Measurements from ENCODE around the gene GATB.

The GATB gene

GRCh38 chr4:151659601-151660364, 101.0 kb downstream of the GATB start:
- TF ChIP-seq CTCF (IDR thresholded peaks at IDR 0.05; ENCODE audit: control insufficient read depth, extremely low read depth, insufficient read depth), result no peak
- no peak for DNase-seq (ENCODE audit: low read depth)
- no peak overlapping the region for H3K4me3 ChIP-seq (ENCODE audit: low read depth, low read length)

DNA sequence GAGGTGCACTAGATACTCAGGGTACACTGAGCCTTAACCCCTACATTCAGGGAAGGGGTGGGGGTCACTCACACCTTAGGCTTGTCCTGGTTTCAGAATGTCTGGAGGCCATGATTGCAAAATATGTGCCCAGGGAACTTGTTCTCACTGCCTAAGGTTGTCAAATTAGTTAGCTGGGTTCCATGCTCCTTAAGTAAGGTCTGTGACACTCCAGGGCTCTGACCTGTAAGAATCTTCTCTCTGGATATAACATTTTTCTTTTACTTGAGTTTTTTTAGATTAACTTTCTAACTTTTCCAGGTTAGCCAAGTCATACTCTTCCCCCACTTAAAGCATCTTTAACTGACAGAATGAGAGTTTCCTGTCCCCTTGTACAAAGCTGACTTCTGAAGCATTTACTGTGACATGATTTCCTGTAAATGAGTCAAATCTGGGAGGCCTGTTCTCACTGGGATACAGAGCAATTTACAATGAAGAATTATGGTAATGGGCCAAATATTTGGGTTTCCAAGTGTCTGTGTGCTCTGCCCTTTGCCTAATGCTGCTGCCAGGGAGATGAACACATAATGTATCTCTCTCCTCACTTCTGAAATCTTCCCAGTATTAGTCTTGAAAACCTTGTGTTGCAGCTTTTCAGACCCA, 101.7 kb downstream of the GATB start:
- no peak for TF ChIP-seq CTCF (IDR thresholded peaks at IDR 0.05; ENCODE audit: control insufficient read depth, extremely low read depth, insufficient read depth)
- DNase-seq (ENCODE audit: low read depth), result no peak
- H3K4me3 ChIP-seq (ENCODE audit: low read depth, low read length), result no peak overlapping the region

- TF ChIP-seq CTCF (IDR thresholded peaks at IDR 0.05; ENCODE audit: control insufficient read depth, extremely low read depth, insufficient read depth), result no peak
- no peak for DNase-seq (ENCODE audit: low read depth)
- no peak overlapping the region for H3K4me3 ChIP-seq (ENCODE audit: low read depth, low read length)
Observed at GRCh38 chr4:151657896-151658295, 102.9 kb downstream of the GATB start.

GRCh38 chr4:151656058-151656457, 104.7 kb downstream of the GATB start:
- no peak for TF ChIP-seq CTCF (IDR thresholded peaks at IDR 0.05; ENCODE audit: control insufficient read depth, extremely low read depth, insufficient read depth)

GRCh38 chr4:151653548-151653918, 107.3 kb downstream of the GATB start:
- TF ChIP-seq CTCF (IDR thresholded peaks at IDR 0.05; ENCODE audit: control insufficient read depth, extremely low read depth, insufficient read depth), result no peak
- DNase-seq (ENCODE audit: low read depth), result no peak
- no peak overlapping the region for H3K4me3 ChIP-seq (ENCODE audit: low read depth, low read length)

More at GRCh38 chr4:151656058-151656457, 104.7 kb downstream of the GATB start:
- no peak overlapping the region for H3K4me3 ChIP-seq (ENCODE audit: low read depth, low read length)
- DNase-seq (ENCODE audit: low read depth), result no peak

DNA sequence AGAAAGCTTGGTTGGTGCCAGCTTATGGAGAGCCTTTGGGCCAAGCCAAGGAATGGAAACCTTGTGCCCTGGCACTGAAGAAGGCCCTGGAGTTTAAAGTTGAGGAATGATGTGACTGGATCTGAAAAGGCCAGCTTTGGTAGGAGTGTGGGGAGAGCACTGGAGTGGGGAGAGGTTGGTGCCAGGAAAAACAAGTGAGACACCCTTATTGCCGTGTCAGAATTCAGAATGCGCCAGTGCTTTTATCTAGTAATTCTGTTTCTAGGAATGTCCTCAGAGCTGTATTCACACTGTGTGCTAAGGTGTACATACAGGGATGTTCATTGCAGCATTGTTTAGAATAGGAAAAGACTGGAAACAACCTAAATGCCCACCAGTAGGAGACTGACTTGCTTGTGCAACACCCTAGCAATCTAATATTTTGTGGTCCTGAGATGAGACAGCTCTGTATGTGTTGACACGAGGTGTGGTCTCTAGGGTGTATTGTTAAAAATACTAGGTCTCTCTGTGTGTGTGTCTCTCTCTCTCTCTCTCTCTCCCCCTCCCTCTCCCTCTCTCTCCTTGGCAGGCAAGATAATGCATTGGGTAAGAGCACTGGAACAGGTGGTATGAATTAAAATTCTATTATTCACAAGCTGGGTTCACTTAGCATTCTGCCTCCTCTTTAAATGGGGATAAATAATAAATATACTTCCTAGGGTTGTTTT, 107.8 kb downstream of the GATB start:
- TF ChIP-seq CTCF (IDR thresholded peaks at IDR 0.05; ENCODE audit: control insufficient read depth, extremely low read depth, insufficient read depth), result no peak
- no peak for DNase-seq (ENCODE audit: low read depth)
- H3K4me3 ChIP-seq (ENCODE audit: low read depth, low read length), result no peak overlapping the region
